H1 (cell line): ENCODE measurements around the gene UBE2D4. TPM values are rescaled to one million over a fixed set of nuclear protein-coding genes. Genes with fewer than 3 reads are reported as not detected.

Source experiments
- CTCF ChIA-PET: fragments of 300-600 bp; sonication (Branson Sonifier 250); formaldehyde crosslinking; loops from one replicate; lab custom pipeline; 2021; ENCODE audit not compliant: partially characterized antibody; lab: Charles Lee
- POLR2A ChIA-PET: fragments of 300-600 bp; sonication (Branson Sonifier 250); formaldehyde crosslinking; loops from one replicate; lab custom pipeline; 2021; ENCODE audit warnings: inconsistent platforms; ENCODE audit not compliant: partially characterized antibody; lab: Charles Lee
- DNase-seq, 2 experiments: peaks; one replicate each; pipeline versions ENCODE4 v3.0.0 to v3.0.0-alpha.2; 2010 to 2022; ENCODE audit warnings: low spot score in 2 of 2, low read depth in 1 of 2, mixed read lengths in 1 of 2
- FAIRE-seq: peaks from 2 replicates; lab custom pipeline; 2011; peaks lifted over from hg19 to GRCh38; lab: Jason Lieb, UNC
- H2AFZ ChIP-seq: 2 replicates; pipeline ENCODE4 v1.8.1; 2012; ENCODE audit warnings: low read length, inconsistent platforms
- H2AK5ac ChIP-seq: 2 replicates; pipeline ENCODE4 v1.6.1; 2013; ENCODE audit warnings: low read depth, low read length
- H2BK120ac ChIP-seq: replicated peaks from 2 replicates; pipeline ENCODE3; 2013; ENCODE audit warnings: low read depth, low read length, inconsistent platforms
- H2BK12ac ChIP-seq: 2 replicates; pipeline ENCODE4 v1.6.1; 2013; ENCODE audit warnings: low read depth, low read length
- H2BK15ac ChIP-seq: 2 replicates; pipeline ENCODE4 v1.6.1; 2013; ENCODE audit warnings: low read length
- H2BK20ac ChIP-seq: 2 replicates; pipeline ENCODE4 v1.6.1; 2013; ENCODE audit warnings: low read length
- H2BK5ac ChIP-seq: 2 replicates; pipeline ENCODE4 v1.6.1; 2013; ENCODE audit warnings: low read depth, low read length
- H3K14ac ChIP-seq: 2 replicates; pipeline ENCODE4 v1.6.1; 2013; ENCODE audit warnings: inconsistent platforms; ENCODE audit not compliant: insufficient read length
- H3K18ac ChIP-seq: 2 replicates; pipeline ENCODE4 v1.6.1; 2013; ENCODE audit warnings: low read length; ENCODE audit errors: extremely low read depth
- H3K23ac ChIP-seq: 2 replicates; pipeline ENCODE4 v1.6.1; 2013; ENCODE audit warnings: inconsistent platforms; ENCODE audit not compliant: insufficient read length
- H3K23me2 ChIP-seq: 2 replicates; pipeline ENCODE4 v1.6.1; 2013; ENCODE audit warnings: low read depth, low read length
- H3K27ac ChIP-seq: 2 replicates; pipeline ENCODE4 v1.6.1; 2011; ENCODE audit warnings: low read depth, low read length, inconsistent platforms
- H3K27me3 ChIP-seq, 4 experiments: replicated peaks in 1 of 4; 1 replicate in 1 of 4; 2 replicates in 3 of 4; pipeline versions ENCODE4 v1.6.1 to v1.8.1; 2011 to 2013; ENCODE audit warnings: low read length in 3 of 4, mild to moderate bottlenecking in 3 of 4, inconsistent platforms in 2 of 4, mixed read lengths in 2 of 4, moderate library complexity in 1 of 4; ENCODE audit not compliant: control insufficient read depth in 3 of 4, insufficient read depth in 3 of 4; ENCODE audit errors: extremely low read depth in 1 of 4
- H3K36me3 ChIP-seq, 4 experiments: 2 replicates each; pipeline versions ENCODE4 v1.6.1 to v1.8.1; 2011 to 2013; ENCODE audit warnings: mild to moderate bottlenecking in 4 of 4, low read length in 3 of 4, moderate library complexity in 2 of 4, control low read depth in 1 of 4, inconsistent platforms in 1 of 4; ENCODE audit not compliant: insufficient read depth in 4 of 4, control insufficient read depth in 2 of 4
- H3K4ac ChIP-seq: replicated peaks from 2 replicates; pipeline ENCODE3; 2013; ENCODE audit warnings: low read length, low read depth, mixed read lengths, inconsistent platforms; ENCODE audit not compliant: insufficient read length
- H3K4me1 ChIP-seq, 4 experiments: replicated peaks in 1 of 4; 1 replicate in 1 of 4; 2 replicates in 3 of 4; pipeline versions ENCODE4 v1.6.1 to v1.8.1; 2011 to 2013; ENCODE audit warnings: low read length in 3 of 4, inconsistent platforms in 2 of 4, mixed read lengths in 1 of 4; ENCODE audit not compliant: insufficient read depth in 4 of 4, control insufficient read depth in 3 of 4
- H3K4me2 ChIP-seq, 2 experiments: 2 replicates each; pipeline versions ENCODE4 v1.6.1 to v1.8.1; 2011 to 2013; ENCODE audit warnings: low read depth in 2 of 2, low read length in 2 of 2, control low read depth in 1 of 2, inconsistent platforms in 1 of 2, mild to moderate bottlenecking in 1 of 2; ENCODE audit not compliant: insufficient read depth in 1 of 2
- H3K4me3 ChIP-seq, 4 experiments: fragments of 200-600, 300-600 bp in 1 of 4; sonication (generic), shearing (Covaris generic), sonication (Bioruptor Twin) in 1 of 4; 2 replicates each; pipeline versions ENCODE4 v1.5.1 to v1.8.1; 2011 to 2016; ENCODE audit warnings: low read length in 4 of 4, low read depth in 3 of 4, control low read depth in 2 of 4, inconsistent platforms in 2 of 4, mild to moderate bottlenecking in 2 of 4, mixed read lengths in 1 of 4, moderate library complexity in 1 of 4; ENCODE audit not compliant: insufficient read depth in 2 of 4; ENCODE audit errors: extremely low read depth in 1 of 4
- H3K56ac ChIP-seq: replicated peaks from 2 replicates; pipeline ENCODE3; 2013; ENCODE audit warnings: low read depth, mild to moderate bottlenecking, mixed read lengths, low read length, inconsistent platforms; ENCODE audit not compliant: insufficient read length
- H3K79me1 ChIP-seq: 2 replicates; pipeline ENCODE4 v1.6.1; 2013; ENCODE audit warnings: low read depth, low read length, control low read depth
- H3K79me2 ChIP-seq, 2 experiments: 2 replicates each; pipeline versions ENCODE4 v1.6.1 to v1.8.1; 2012 to 2013; ENCODE audit warnings: low read length in 2 of 2, mild to moderate bottlenecking in 2 of 2, inconsistent platforms in 1 of 2; ENCODE audit not compliant: insufficient read depth in 2 of 2, control insufficient read depth in 1 of 2
- H3K9ac ChIP-seq, 4 experiments: replicated peaks in 1 of 4; 1 replicate in 1 of 4; 2 replicates in 3 of 4; pipeline versions ENCODE4 v1.6.1 to v1.8.1; 2011 to 2013; ENCODE audit warnings: low read depth in 3 of 4, low read length in 3 of 4, control low read depth in 2 of 4, mild to moderate bottlenecking in 2 of 4, moderate library complexity in 2 of 4, inconsistent platforms in 1 of 4; ENCODE audit errors: extremely low read depth in 1 of 4
- H3K9me3 ChIP-seq, 2 experiments: 2 replicates each; pipeline versions ENCODE4 v1.6.1 to v1.8.1; 2012 to 2013; ENCODE audit warnings: mild to moderate bottlenecking in 2 of 2, moderate library complexity in 2 of 2, control low read depth in 1 of 2, inconsistent platforms in 1 of 2, low read depth in 1 of 2, low read length in 1 of 2, mixed read lengths in 1 of 2; ENCODE audit not compliant: insufficient read depth in 2 of 2
- H4K20me1 ChIP-seq, 2 experiments: replicated peaks in 1 of 2; 2 replicates each; pipeline versions ENCODE3 to v1.8.1; 2011 to 2013; ENCODE audit warnings: inconsistent platforms in 2 of 2, low read length in 2 of 2, mild to moderate bottlenecking in 1 of 2; ENCODE audit not compliant: insufficient read depth in 2 of 2, control insufficient read depth in 1 of 2
- H4K5ac ChIP-seq: 2 replicates; pipeline ENCODE4 v1.6.1; 2013; ENCODE audit warnings: low read length, low read depth, mixed read lengths, inconsistent platforms; ENCODE audit not compliant: insufficient read length
- H4K8ac ChIP-seq: 2 replicates; pipeline ENCODE4 v1.8.0; 2013; ENCODE audit warnings: mild to moderate bottlenecking, moderate library complexity, low read length, inconsistent platforms; ENCODE audit not compliant: insufficient read depth; ENCODE audit errors: extremely low read depth
- H4K91ac ChIP-seq: replicated peaks from 2 replicates; pipeline ENCODE3; 2013; ENCODE audit warnings: low read length, mixed read lengths, inconsistent platforms; ENCODE audit not compliant: insufficient read length
- CREB1 ChIP-seq: IDR thresholded peaks from 2 replicates; pipeline ENCODE4 v1.6.1; 2012; ENCODE audit warnings: inconsistent platforms
- JUN ChIP-seq: IDR thresholded peaks from 2 replicates; pipeline ENCODE4 v1.6.1; 2011; ENCODE audit warnings: low read depth, mild to moderate bottlenecking, improper control_type of control experiment, low read length
- RXRA ChIP-seq: IDR thresholded peaks from 2 replicates; pipeline ENCODE4 v1.6.1; 2011; ENCODE audit warnings: low read depth, mild to moderate bottlenecking, low read length, moderate library complexity; ENCODE audit not compliant: insufficient read depth
- SP1 ChIP-seq: IDR thresholded peaks from 2 replicates; pipeline ENCODE4 v1.6.1; 2011; ENCODE audit warnings: low read depth, low read length
- SP4 ChIP-seq: IDR thresholded peaks from 2 replicates; pipeline ENCODE4 v1.6.1; 2012; ENCODE audit warnings: low read length, inconsistent platforms
- SUZ12 ChIP-seq: fragments of 200-600 bp; sonication (generic); IDR thresholded peaks from 2 replicates; pipeline ENCODE4 v1.6.1; 2012; ENCODE audit warnings: mild to moderate bottlenecking, inconsistent platforms, low read length, moderate library complexity, mixed read lengths
- WGBS, 2 experiments: shearing (Covaris generic) in 1 of 2; methylation state at CpG; one replicate each; pipeline versions ENCODE4 v1.1.6 to v1.1.7; 2013 to 2015; ENCODE audit warnings: low lambda C conversion rate in 2 of 2, mixed read lengths in 2 of 2, inconsistent platforms in 1 of 2, low coverage in 1 of 2, missing lambda C conversion rate in 1 of 2; ENCODE audit not compliant: insufficient replicate concordance in 2 of 2, insufficient coverage in 1 of 2, insufficient read length in 1 of 2; ENCODE audit errors: extremely low coverage in 1 of 2, missing lambda C conversion rate in 1 of 2; 5-methylcytosine and 5-hydroxymethylcytosine counted together
- polyA plus RNA-seq, 7 experiments: library from polyadenylated mRNA; depleted of rRNA in 3 of 7; stranded (reverse) in 5 of 7; unstranded in 2 of 7; fragments of >200 nt in 5 of 7; fragments of 200-250 nt in 2 of 7; gene quantifications; 1 replicate in 5 of 7; 2 replicates in 1 of 7; 4 replicates in 1 of 7; pipeline versions ENCODE4 v1.2.1 to v1.2.3, GENCODE V29; 2011 to 2013; ENCODE audit warnings: missing spikeins in 2 of 7, mixed read lengths in 2 of 7
- total RNA-seq: library from RNA; stranded (reverse); fragmentation: NEBNext Ultra II Directional; extraction: Animal tissue kit (Norgen Biotek cat#: 25700); gene quantifications from 2 replicates; pipeline ENCODE4 v1.2.1, GENCODE V29; 2021
- TF ChIP-seq, protein P1 (sequence below): IDR thresholded peaks from 2 replicates; pipeline ENCODE4 v1.6.1; 2012; ENCODE audit warnings: inconsistent platforms

Gene UBE2D4
- total and polyA plus RNA-seq, 2 of the 8 experiments (the other 6 are each of a cell fraction or from before 2014, with no cell fraction given), result 3.4 to 9.4 TPM

DNA sequence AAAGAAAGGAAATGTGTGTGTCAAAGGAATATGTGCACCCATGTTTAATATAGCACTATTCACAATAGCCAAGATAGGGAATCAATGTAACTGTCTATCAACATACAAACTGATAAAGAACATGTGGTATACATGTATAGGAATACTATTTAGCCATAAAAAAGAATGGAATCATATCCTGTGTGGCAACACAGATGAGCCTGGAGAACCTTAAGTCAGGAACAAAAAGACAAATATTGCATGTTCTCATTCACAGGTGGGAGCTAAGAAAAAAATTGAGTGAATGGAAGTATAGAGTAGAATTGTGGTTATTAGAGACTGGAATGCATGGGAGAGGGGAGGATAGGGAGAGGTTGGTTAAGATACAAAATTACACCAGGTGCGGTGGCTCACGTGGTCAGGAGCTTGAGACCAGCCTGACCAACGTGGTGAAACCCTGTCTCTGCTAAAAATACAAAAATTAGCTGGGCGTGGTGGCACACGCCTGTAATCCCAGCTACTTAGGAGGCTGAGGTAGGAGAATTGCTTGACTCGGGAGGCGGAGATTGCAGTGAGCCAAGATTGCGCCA is 30.3 kb upstream of the UBE2D4 start:
- no peak overlapping the region for H3K23ac ChIP-seq
- H2BK120ac ChIP-seq, result no peak overlapping the region
- 95% methylated on average over 8 of the region's 8 CpGs; no CpG with 5 or more reads in 1 of the 2 experiments for WGBS, 2 experiments
- no peak overlapping the region for H3K4me3 ChIP-seq
- H4K20me1 ChIP-seq, result peaks cover 0 to 2% of the 10 kb centered on the region in 2 experiments
- H3K23me2 ChIP-seq, result no peaks in the 10 kb centered on the region
- H3K4me2 ChIP-seq, result no peak overlapping the region
- peaks cover 5% of the 10 kb centered on the region; the same call in 1 of the 2 replicates for H3K79me1 ChIP-seq
- H3K4ac ChIP-seq, result no peak overlapping the region
- H3K18ac ChIP-seq, result no peak overlapping the region
- H2BK20ac ChIP-seq, result no peak overlapping the region
- H2BK5ac ChIP-seq, result no peak overlapping the region
- no peak overlapping the region for H2AK5ac ChIP-seq
- no peak overlapping the region for H4K8ac ChIP-seq
- no peak for DNase-seq
- no peak overlapping the region for H4K5ac ChIP-seq
- no peak for FAIRE-seq
- POLR2A ChIA-PET, result interaction anchor here (2.7 kb wide), 1 partner anchor 9 kb away, joined by 13 read pairs; no protein-coding TSS in a partner anchor
- H3K9me3 ChIP-seq, result no peaks in the 10 kb centered on the region
- peaks cover 0 to 32% of the 10 kb centered on the region in 2 experiments; a peak in 2 of 4 replicates for H3K79me2 ChIP-seq
- no peak overlapping the region for H4K91ac ChIP-seq
- no peak overlapping the region for H3K56ac ChIP-seq
- no peak overlapping the region for H2BK15ac ChIP-seq
- H3K14ac ChIP-seq, result no peak overlapping the region
- no peaks in the 10 kb centered on the region for H3K27me3 ChIP-seq
- H3K27ac ChIP-seq, result no peak overlapping the region
- no peak for TF ChIP-seq JUN
- TF ChIP-seq CREB1, result no peak
- TF ChIP-seq RXRA, result no peak
- no peak for TF ChIP-seq SP4
- no peak for TF ChIP-seq SUZ12
- TF ChIP-seq, protein P1, sequence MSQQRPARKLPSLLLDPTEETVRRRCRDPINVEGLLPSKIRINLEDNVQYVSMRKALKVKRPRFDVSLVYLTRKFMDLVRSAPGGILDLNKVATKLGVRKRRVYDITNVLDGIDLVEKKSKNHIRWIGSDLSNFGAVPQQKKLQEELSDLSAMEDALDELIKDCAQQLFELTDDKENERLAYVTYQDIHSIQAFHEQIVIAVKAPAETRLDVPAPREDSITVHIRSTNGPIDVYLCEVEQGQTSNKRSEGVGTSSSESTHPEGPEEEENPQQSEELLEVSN, result no peak
- TF ChIP-seq SP1, result no peak
- H2BK12ac ChIP-seq, result no peak overlapping the region
- H3K4me1 ChIP-seq, result no peaks in the 10 kb centered on the region
- CTCF ChIA-PET, result interaction anchor here (0.7 kb wide), 2 partner anchors 42 to 89 kb away, joined by 3 to 4 read pairs; no protein-coding TSS in a partner anchor
- H3K36me3 ChIP-seq, result no peaks in the 10 kb centered on the region
- no peak overlapping the region for H3K9ac ChIP-seq
- H2AFZ ChIP-seq, result no peak overlapping the region
